ENCODE data around the gene EBI3.

DNA sequence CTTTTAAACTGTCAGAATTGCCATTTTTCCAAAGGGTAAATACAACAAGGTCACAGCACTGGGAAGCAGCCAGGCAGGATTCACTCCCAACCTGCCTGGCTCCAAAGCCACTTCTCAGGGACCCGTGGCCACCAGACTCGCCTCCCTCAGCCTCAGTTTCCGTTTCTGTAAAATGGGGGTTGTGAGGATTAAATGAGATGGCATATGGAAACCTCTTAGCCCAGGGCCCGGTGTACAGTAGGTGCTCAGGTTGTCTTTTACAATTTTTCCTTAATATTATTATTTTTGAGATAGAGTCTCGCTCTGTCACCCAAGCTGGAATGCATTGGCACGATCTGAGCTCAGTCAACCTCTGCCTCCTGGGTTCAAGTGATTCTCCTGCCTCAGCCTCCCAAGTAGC is 27.7 kb downstream of the EBI3 start:
- TF ChIP-seq, protein P1, sequence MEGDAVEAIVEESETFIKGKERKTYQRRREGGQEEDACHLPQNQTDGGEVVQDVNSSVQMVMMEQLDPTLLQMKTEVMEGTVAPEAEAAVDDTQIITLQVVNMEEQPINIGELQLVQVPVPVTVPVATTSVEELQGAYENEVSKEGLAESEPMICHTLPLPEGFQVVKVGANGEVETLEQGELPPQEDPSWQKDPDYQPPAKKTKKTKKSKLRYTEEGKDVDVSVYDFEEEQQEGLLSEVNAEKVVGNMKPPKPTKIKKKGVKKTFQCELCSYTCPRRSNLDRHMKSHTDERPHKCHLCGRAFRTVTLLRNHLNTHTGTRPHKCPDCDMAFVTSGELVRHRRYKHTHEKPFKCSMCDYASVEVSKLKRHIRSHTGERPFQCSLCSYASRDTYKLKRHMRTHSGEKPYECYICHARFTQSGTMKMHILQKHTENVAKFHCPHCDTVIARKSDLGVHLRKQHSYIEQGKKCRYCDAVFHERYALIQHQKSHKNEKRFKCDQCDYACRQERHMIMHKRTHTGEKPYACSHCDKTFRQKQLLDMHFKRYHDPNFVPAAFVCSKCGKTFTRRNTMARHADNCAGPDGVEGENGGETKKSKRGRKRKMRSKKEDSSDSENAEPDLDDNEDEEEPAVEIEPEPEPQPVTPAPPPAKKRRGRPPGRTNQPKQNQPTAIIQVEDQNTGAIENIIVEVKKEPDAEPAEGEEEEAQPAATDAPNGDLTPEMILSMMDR (IDR thresholded peaks at IDR 0.05), result no peak
- TF ChIP-seq POLR2A (IDR thresholded peaks at IDR 0.05), result no peak
